GM12878 (cell line): ENCODE data around the gene MESP2. TPM values are rescaled to one million over a fixed set of nuclear protein-coding genes. Genes with fewer than 3 reads are reported as not detected.

Source experiments
- ATAC-seq: fragments of 200-7000 bp; cut with Tn5 transposase; 3 replicates; pipeline ENCODE4 v1.9.1; 2020; ENCODE audit warnings: mild to moderate bottlenecking, moderate library complexity
- BruUV-seq: library from RNA; stranded (reverse); fragments of 400-500 nt; replicated peaks from 2 replicates; lab custom pipeline; 2021; lab: Mats Ljungman, UMichigan
- CTCF ChIA-PET: fragments of 300-600 bp; sonication (Branson Sonifier 250); formaldehyde crosslinking; extraction: SDS; loops from one replicate; lab custom pipeline; 2021; ENCODE audit warnings: inconsistent platforms; lab: Yijun Ruan, JAX
- POLR2A ChIA-PET: fragments of 350-600 bp; formaldehyde crosslinking; extraction: SDS; loops from one replicate; lab custom pipeline; 2021; ENCODE audit warnings: inconsistent platforms; lab: Charles Lee
- RAD21 ChIA-PET: fragments of 300-600 bp; sonication (Branson Sonifier 250); formaldehyde crosslinking; loops from one replicate; lab custom pipeline; 2023; ENCODE audit warnings: antibody characterized with exemption; ENCODE audit not compliant: unreplicated experiment; lab: Charles Lee
- SMC1A ChIA-PET: fragments of 300-600 bp; sonication (Branson Sonifier 250); formaldehyde crosslinking; loops from one replicate; lab custom pipeline; 2023; ENCODE audit not compliant: unreplicated experiment, uncharacterized antibody; lab: Charles Lee
- DNase-seq: peaks from one replicate; pipeline ENCODE4 v3.0.0-alpha.2; 2011; ENCODE audit warnings: low read depth, low spot score
- FAIRE-seq: peaks from 3 replicates; lab custom pipeline; 2011; peaks lifted over from hg19 to GRCh38; lab: Jason Lieb, UNC
- H2AFZ ChIP-seq: 2 replicates; pipeline ENCODE4 v1.6.0; 2011; ENCODE audit warnings: low read depth, low read length, control low read depth; ENCODE audit not compliant: control insufficient read depth
- H3K27ac ChIP-seq: 2 replicates; pipeline ENCODE4 v1.5.1; 2011; ENCODE audit warnings: control low read depth; ENCODE audit not compliant: control insufficient read depth, insufficient read depth
- H3K27me3 ChIP-seq, 2 experiments: replicated peaks in 1 of 2; 2 replicates each; pipeline versions ENCODE4 v1.6.0 to v1.6.1; 2011; ENCODE audit warnings: low read length in 1 of 2; ENCODE audit not compliant: control insufficient read depth in 2 of 2, insufficient read depth in 2 of 2
- H3K36me3 ChIP-seq, 2 experiments: 2 replicates each; pipeline ENCODE4 v1.5.1; 2011; ENCODE audit warnings: low read length in 1 of 2; ENCODE audit not compliant: control insufficient read depth in 2 of 2, insufficient read depth in 2 of 2
- H3K4me1 ChIP-seq: 2 replicates; pipeline ENCODE4 v1.6.1; 2011; ENCODE audit warnings: mild to moderate bottlenecking, low read length, moderate library complexity, mixed read lengths; ENCODE audit not compliant: control insufficient read depth, insufficient read depth
- H3K4me2 ChIP-seq: 2 replicates; pipeline ENCODE4 v1.6.0; 2011; ENCODE audit warnings: control low read depth; ENCODE audit not compliant: control insufficient read depth, insufficient read depth
- H3K4me3 ChIP-seq: fragments of 200-600 bp; sonication (generic); 2 replicates; pipeline ENCODE4 v1.5.1; 2016
- H3K79me2 ChIP-seq: 2 replicates; pipeline ENCODE4 v1.6.0; 2011; ENCODE audit warnings: low read length; ENCODE audit not compliant: control insufficient read depth, insufficient read depth
- H3K9ac ChIP-seq: 2 replicates; pipeline ENCODE4 v1.8.0; 2011; ENCODE audit warnings: low read length, control low read depth, mixed read lengths; ENCODE audit not compliant: control insufficient read depth, insufficient read depth
- H3K9me3 ChIP-seq: replicated peaks from 3 replicates; pipeline ENCODE4 v1.5.1; 2011; ENCODE audit warnings: mild to moderate bottlenecking, low read length; ENCODE audit not compliant: control insufficient read depth, insufficient read depth
- H4K20me1 ChIP-seq: 2 replicates; pipeline ENCODE4 v1.6.0; 2011; ENCODE audit not compliant: control insufficient read depth, insufficient read depth
- ATF2 ChIP-seq: IDR thresholded peaks from 2 replicates; pipeline ENCODE4 v1.6.1; 2012; ENCODE audit warnings: low read length, inconsistent platforms
- CHD2 ChIP-seq: IDR thresholded peaks from 2 replicates; pipeline ENCODE4 v1.6.1; 2011; ENCODE audit warnings: low read depth, low read length, improper control_type of control experiment, borderline replicate concordance
- CHD4 ChIP-seq: fragments of 200-600 bp; sonication (generic); IDR thresholded peaks from 2 replicates; pipeline ENCODE4 v1.6.1; 2016; ENCODE audit warnings: mild to moderate bottlenecking
- ETV6 ChIP-seq, 2 experiments: fragments of 450-650 bp in 1 of 2; IDR thresholded peaks in 1 of 2; conservative IDR thresholded peaks in 1 of 2; 2 replicates each; pipeline ENCODE4 v1.6.1; 2014; ENCODE audit warnings: antibody characterized with exemption in 1 of 2, borderline replicate concordance in 1 of 2, low read depth in 1 of 2, mild to moderate bottlenecking in 1 of 2, moderate library complexity in 1 of 2
- IKZF2 ChIP-seq, 2 experiments: fragments of 450-650 bp; IDR thresholded peaks; 2 replicates each; pipeline ENCODE4 v1.6.1; 2017; ENCODE audit warnings: mild to moderate bottlenecking in 2 of 2, moderate library complexity in 2 of 2
- IRF4 ChIP-seq: IDR thresholded peaks from 2 replicates; pipeline ENCODE4 v1.6.1; 2011; ENCODE audit warnings: low read depth, low read length
- MXI1 ChIP-seq: fragments of 150-350 bp; IDR thresholded peaks from 2 replicates; pipeline ENCODE4 v1.6.1; 2011; ENCODE audit warnings: low read depth, mild to moderate bottlenecking, inconsistent platforms, low read length, improper control_type of control experiment
- whole genome bisulfite sequencing: methylation state at CpG from one replicate; pipeline ENCODE4 v1.1.6; 2016; ENCODE audit warnings: low lambda C conversion rate; ENCODE audit not compliant: insufficient replicate concordance, insufficient coverage; ENCODE audit errors: missing lambda C conversion rate; 5-methylcytosine and 5-hydroxymethylcytosine counted together
- in situ Hi-C: fragments of 300-500 bp; cut with MboI; formaldehyde crosslinking; loops from 9 replicates; pipeline ENCODE4 v1.14.3; 2018; ENCODE audit warnings: mixed read lengths
- intact Hi-C: fragments of 100-400 bp; cut with micrococcal nuclease; formaldehyde crosslinking; loops from one replicate; pipeline ENCODE4 v1.14.2; 2022; ENCODE audit not compliant: unreplicated experiment
- polyA plus RNA-seq, 11 experiments: library from polyadenylated mRNA; depleted of rRNA in 4 of 11; unstranded in 6 of 11; stranded (reverse) in 5 of 11; fragments of >200 nt; fragmentation: Nextera tagmentation in 4 of 11; fragmentation: Illumina TruSeq in 1 of 11; extraction: Ambion mirVana in 4 of 11; extraction: Trizol in 1 of 11; gene quantifications; 1 replicate in 1 of 11; 2 replicates in 10 of 11; pipeline versions ENCODE4 v1.2.1 to v1.2.3, GENCODE V29; 2011 to 2016; ENCODE audit warnings: inconsistent platforms in 2 of 11, missing spikeins in 2 of 11, low read depth in 1 of 11
- total RNA-seq, 4 experiments: library from RNA; depleted of rRNA in 3 of 4; stranded (reverse); fragments of >200 nt in 3 of 4; fragmentation: Illumina TruSeq in 1 of 4; extraction: Trizol in 1 of 4; gene quantifications; 2 replicates each; pipeline versions ENCODE4 v1.2.1 to v1.2.3, GENCODE V29; 2013 to 2021
- TF ChIP-seq, protein P1 (sequence below): IDR thresholded peaks from 2 replicates; pipeline ENCODE4 v1.6.1; 2012; ENCODE audit warnings: low read depth, low read length, improper control_type of control experiment

The MESP2 gene
- total and polyA plus RNA-seq, 10 of the 15 experiments (the other 5 are each of a cell fraction or from before 2014, with no cell fraction given) = 0.04 TPM; not detected in 9

DNA sequence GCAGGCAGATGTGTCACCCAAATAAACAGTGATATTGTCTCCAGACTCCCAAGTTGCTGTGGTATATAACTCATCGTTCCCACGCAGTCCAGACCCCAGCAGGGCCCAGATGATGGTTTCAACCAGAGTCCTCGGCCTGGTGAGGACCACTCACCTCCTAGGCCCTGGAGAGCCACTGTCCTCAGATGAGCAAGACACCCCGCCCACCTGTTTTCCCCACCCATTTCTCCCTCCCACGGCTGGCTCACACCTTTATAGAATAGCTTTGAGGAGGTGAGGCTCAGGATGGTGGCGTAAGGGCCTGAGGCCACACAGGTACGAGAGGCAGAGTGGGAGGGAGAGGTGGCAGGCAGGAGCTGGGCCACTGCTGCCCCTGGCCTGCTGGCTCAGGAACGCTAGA, 32.5 kb upstream of the MESP2 start:
- Histone ChIP-seq H3K27ac (no peak overlapping the region), H3K36me3 (no peaks in the 10 kb centered on the region), H3K4me3 (no peak overlapping the region), H3K79me2 (no peaks in the 10 kb centered on the region), H4K20me1 (no peaks in the 10 kb centered on the region), H3K9ac (no peak overlapping the region), H3K4me2 (no peak overlapping the region), H3K9me3 (no peaks in the 10 kb centered on the region), H3K27me3 (no peaks in the 10 kb centered on the region), H3K4me1 (no peaks in the 10 kb centered on the region), H2AFZ (no peak overlapping the region)
- ATAC-seq (no peak), DNase-seq (no peak), FAIRE-seq (no peak)
- ChIA-PET POLR2A (no interaction called here), CTCF (interaction anchor here (1.6 to 4.6 kb wide), 2 partner anchors 10 to 133 kb away, joined by 3 to 113 read pairs; no protein-coding TSS in a partner anchor), RAD21 (interaction anchor here (1.0 kb wide), 1 partner anchor 18 kb away, joined by 3 read pairs; no protein-coding TSS in a partner anchor), SMC1A (interaction anchor here (1.3 kb wide), 1 partner anchor 131 kb away, joined by 4 read pairs; no protein-coding TSS in a partner anchor)
- intact Hi-C loops (loop anchor here (5.0 kb wide), 1 partner anchor 329 kb away; no protein-coding TSS in a partner anchor), in situ Hi-C loops (no loop called here)
- TF ChIP-seq ATF2 (no peak), IRF4 (no peak), ETV6 (conservative IDR thresholded peaks at IDR 0.05 in 1 of 2, IDR thresholded peaks at IDR 0.05 in 1 of 2; ENCODE audit: borderline replicate concordance in 1 of 2, low read depth in 1 of 2) (no peak), CHD2 (no peak), CHD4 (no peak), IKZF2 (IDR thresholded peaks at IDR 0.05) (no peak), MXI1 (no peak)
- TF ChIP-seq, protein P1, sequence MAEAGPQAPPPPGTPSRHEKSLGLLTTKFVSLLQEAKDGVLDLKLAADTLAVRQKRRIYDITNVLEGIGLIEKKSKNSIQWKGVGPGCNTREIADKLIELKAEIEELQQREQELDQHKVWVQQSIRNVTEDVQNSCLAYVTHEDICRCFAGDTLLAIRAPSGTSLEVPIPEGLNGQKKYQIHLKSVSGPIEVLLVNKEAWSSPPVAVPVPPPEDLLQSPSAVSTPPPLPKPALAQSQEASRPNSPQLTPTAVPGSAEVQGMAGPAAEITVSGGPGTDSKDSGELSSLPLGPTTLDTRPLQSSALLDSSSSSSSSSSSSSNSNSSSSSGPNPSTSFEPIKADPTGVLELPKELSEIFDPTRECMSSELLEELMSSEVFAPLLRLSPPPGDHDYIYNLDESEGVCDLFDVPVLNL = no peak
- BruUV-seq = no TSS peak
- 26% methylated on average over 8 of the region's 8 CpGs for WGBS
